ENCODE data around the gene CENPP. TPM values are rescaled to one million over a fixed set of nuclear protein-coding genes. Genes with fewer than 3 reads are reported as not detected.
"Not testable (repeated sequence)": the region's sequence is repeated elsewhere in the genome, so short reads cannot be mapped to it uniquely, and the experiment has no call there.

Gene CENPP
- total RNA-seq, 1 donor from 2014 or later, result 3.3 TPM

- ATAC-seq, result no peak
- intact Hi-C loops (cut with DNase I), result no loop called here
- no peak for DNase-seq (ENCODE audit: missing footprints)
These were observed 78.5 kb downstream of the CENPP start, which contains the start of gene OGN for GRCh38 chr9:92404042-92404836. Gene OGN, minus strand, starts transcription at chr9:92404578. Its CDS starts 1,171 bp downstream, at chr9:92403407.

DNA sequence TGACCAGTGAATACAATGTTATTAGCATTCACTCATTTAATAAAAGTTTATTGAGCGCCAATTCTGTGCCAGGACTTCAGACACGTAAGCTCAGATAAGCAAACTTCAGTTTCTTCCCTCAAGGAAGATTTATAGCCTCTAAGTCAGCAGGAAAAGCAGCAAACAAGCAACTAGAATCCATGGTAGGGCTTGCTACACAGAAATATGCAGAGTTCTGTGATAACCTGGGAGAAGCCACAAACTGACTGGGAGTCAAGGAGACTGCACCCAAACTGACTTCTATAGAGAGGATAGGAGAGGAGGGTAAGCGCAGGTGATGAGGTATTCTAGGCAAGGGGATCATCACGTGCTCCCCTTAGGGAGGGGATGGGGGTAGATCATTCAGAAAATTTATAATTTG lies 80.1 kb downstream of the CENPP start:
- intact Hi-C loops (cut with DNase I), result no loop called here
- no peak for DNase-seq (ENCODE audit: missing footprints)
- no peak for ATAC-seq

DNA sequence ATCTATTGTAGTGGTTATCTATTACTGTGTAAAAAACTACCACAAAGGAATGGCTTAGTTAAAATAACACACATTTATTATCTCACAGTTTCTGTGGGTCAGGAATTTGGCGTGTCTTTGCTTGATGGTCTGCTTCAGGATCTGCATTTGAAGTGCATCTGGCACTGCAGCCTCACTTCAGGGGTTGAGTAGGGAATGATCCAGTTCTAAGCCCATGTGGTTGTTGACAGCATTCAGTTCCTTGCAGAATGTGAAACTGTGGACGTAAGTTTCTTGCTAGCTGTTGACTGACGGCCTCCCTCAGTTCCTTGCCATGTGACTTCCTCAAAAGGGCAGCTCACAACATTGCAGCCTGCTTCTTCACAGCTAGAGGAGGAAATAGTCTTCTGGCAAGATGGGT lies 80.7 kb downstream of the CENPP start:
- intact Hi-C loops (cut with DNase I), result no loop called here
- ATAC-seq (peak; percentile 85), DNase-seq (ENCODE audit: missing footprints) (no peak)

DNA sequence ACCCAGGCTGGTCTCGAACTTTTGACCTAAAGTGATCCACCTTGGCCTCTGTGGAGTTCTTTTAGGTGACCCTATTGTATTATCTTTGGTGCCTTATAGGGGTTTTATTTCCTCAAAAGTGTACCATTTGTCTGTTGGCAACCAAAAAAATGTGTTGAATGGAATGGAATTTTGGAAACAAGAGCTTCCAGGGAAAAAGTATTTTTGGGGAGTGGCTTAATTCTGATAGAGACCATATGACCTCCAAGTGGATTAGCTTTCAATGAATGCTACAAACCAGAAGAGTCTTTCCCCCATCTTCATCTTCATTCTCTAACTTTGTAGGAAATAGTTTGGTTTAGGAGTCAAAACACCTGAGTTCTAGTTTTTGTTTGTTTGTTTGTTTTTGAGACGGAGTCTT lies 82.1 kb downstream of the CENPP start:
- ATAC-seq (no peak), DNase-seq (ENCODE audit: missing footprints) (no peak)
- intact Hi-C loops (cut with DNase I), result no loop called here

DNA sequence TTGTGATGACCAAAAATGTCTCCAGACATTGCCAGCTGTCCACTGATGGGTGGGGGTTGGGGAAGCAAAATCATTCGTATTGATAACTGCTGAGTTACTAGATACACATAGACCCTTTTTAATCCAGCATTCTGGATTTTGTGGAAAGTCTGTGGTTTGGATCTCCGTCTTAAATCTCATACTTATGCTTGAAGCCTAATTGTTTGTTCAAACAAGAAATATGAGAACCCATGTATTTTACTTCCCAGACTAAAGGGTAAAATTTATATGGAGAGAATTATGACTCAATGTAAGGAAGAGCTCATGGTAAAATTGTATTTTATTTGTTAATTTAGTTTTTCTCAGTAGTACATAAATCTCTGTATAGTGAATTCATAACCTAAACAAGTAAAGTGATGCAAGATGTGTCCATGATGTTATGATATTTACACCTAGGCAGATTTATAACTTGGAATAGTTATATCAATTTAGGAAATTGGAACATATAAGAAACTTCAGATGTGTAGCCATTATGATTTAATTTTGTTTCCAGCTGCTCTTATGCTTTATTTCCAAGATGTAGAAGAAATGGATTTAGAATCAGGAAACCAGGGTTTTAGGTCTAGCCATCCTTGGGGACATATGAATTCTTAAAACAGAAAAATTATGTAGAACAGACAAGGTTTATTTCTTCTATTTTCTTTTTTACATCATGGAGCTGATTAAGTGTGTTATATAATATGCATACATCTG lies 83.2 kb downstream of the CENPP start:
- intact Hi-C loops (cut with DNase I), result no loop called here
- ATAC-seq, result no peak
- no peak for DNase-seq (ENCODE audit: missing footprints)

DNA sequence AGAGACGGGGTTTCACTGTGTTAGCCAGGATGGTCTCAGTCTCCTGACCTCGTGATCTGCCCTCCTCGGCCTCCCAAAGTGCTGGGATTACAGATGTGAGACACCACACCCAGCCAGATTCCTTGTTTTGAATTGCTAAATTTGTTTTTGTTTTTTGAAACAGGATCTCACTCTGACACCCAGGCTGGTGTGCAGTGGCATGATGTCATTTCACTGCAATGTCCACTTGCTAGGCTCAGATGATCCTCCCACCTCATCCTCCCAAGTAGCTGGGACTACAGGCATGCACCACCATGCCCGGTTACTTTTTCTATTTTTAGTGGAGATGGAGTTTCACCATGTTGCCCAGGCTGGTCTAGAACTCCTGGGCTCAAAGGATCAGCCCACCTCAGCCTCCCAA lies 85.4 kb downstream of the CENPP start:
- DNase-seq (ENCODE audit: missing footprints), result not testable (repeated sequence)

GRCh38 chr9:92414566-92414965 lies 88.8 kb downstream of the CENPP start:
- intact Hi-C loops (cut with DNase I), result no loop called here
- DNase-seq (ENCODE audit: missing footprints) (no peak), ATAC-seq (no peak)

More for the DNA sequence above, 85.4 kb downstream of the CENPP start:
- ATAC-seq; intact Hi-C loops (cut with DNase I): not testable (repeated sequence)

DNA sequence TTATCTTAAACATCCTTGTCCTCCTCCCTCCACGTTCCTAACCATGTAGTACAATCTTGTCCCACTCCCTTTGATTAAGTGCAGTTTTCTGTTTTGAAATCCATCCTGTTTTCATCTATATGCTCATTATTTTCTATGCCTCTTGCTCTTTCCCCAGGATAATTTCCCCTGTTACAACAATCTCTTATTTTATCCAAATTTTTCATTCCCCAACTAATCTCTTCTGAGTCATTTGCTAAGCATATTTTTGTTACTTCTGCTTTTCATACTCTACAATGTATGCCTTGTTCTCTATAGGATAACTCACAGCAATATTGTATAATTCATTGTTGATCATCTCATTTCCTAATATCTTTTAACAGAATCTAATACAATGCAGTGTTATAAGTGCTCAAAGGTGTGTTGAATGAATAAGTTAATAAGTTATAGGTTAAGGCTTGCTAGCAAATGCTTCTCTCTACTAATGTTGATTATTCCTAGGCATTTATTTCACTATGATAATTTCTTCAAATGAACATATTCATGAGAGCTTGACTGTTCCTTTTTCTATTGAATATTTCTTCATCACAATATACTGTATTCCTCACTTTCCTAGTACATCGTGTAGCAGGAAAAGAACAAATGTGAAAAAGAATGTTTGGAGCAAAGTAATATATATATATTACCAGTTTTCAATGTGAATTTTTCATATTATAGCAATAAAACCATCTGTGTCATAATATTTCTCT lies 97.0 kb downstream of the CENPP start:
- no peak for DNase-seq (ENCODE audit: missing footprints)
- no peak for ATAC-seq
- intact Hi-C loops (cut with DNase I), result no loop called here

- intact Hi-C loops (cut with DNase I), result no loop called here
- ATAC-seq (no peak), DNase-seq (ENCODE audit: missing footprints) (no peak)
These were observed 97.9 kb downstream of the CENPP start for GRCh38 chr9:92423612-92424011.

DNA sequence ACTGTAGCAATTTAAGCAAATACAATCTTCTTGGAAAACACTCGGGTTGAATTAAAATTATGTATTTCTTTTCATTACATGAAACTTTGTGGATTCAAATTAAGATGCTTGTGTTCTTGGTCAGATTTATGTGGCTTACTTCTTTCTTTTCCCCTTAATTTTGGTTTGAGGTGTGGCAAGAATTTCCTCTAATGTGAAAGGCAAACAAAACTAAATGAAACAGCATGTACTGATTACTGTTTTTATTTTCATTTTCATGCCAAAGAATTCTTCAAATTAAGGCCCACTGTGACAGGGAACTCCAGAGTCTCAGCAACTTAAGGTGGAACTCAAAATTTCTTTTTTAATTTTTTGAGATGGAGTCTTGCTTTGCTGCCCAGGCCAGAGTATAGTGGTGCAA lies 98.6 kb downstream of the CENPP start, which contains the start of gene OMD:
OMD (minus strand) TSS at position 132 of the 400 bp plus-strand sequence. CDS start 6,913 bp downstream, outside the sequence.
- intact Hi-C loops (cut with DNase I), result no loop called here
- ATAC-seq, result peak; percentile 56

DNA sequence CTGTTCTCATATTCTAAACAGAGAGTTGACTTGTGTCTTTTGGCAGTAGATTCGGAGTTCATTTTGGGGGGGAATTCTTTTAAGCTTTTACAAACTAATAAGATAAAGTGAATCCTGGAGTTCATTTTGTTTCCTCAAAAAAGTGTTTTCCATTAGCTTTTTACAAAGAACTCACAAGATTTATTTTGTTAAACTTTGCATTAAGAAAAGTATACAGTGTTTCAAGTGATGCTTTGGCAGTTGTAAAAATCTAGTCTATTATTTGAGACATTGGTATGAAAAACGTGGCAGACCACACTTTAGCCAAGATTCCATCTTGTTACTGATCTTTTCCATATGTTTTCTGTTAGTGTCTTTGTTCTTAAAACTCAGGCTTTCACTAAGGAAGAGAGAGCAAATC lies 99.7 kb downstream of the CENPP start:
- ATAC-seq, result no peak
- intact Hi-C loops (cut with DNase I), result no loop called here

More for the DNA sequence above, 98.6 kb downstream of the CENPP start, which contains the start of gene OMD:
- no peak for DNase-seq (ENCODE audit: missing footprints)

DNA sequence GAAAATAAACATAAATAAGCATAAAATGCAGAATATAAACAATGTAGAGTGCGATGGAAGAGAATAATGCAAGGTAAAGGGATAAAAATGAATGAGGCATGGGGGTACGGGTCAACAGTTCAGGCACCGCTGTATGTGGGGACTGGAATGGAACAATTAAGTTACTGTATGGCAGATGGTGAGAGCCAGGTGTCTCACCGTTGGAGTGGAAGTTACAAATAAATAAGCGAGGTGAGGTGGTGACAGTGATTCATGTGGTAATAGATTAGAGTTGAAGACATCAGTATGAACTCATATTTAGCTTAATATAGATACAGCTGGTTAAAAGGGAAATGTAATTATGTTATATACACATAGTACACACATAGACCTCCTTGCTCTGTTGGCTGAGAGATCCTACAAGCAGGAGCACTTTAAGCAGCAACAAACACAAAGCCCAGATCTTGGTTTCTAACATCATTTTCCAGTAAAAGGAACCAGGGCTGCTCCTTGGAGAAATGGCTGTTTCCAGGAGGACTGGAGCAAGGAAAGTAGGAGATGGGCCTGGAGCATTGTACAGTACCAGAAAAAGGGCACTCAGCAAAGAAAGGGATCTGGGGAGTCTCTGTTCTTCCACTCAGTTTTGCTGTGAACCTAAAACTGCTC lies 100.9 kb downstream of the CENPP start:
- no peak for ATAC-seq
- intact Hi-C loops (cut with DNase I), result no loop called here
- DNase-seq (ENCODE audit: missing footprints), result no peak

More for the DNA sequence above, 99.7 kb downstream of the CENPP start:
- DNase-seq (ENCODE audit: missing footprints), result no peak

DNA sequence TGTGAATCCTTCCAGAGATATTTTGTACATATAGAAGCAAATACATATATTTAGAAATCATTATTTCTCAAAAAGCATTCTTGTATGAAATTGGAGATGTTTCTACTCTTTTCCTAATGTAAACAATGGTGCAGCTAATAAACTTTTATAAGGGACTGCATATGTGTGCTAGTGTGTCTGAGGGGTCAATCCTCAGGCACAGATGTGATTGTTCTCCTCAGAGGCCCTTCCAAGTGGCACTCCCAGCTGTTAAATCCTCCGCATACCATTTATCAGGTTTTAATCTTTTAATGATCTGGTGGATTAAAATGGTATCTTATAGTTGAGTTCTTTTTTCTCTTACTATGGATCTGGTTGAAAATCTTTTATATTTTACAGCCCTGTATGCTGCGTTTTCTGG lies 104.1 kb downstream of the CENPP start:
- no peak for DNase-seq (ENCODE audit: missing footprints)
- no peak for ATAC-seq
- intact Hi-C loops (cut with DNase I), result no loop called here

GRCh38 chr9:92432350-92432749 lies 106.6 kb downstream of the CENPP start:
- intact Hi-C loops (cut with DNase I), result no loop called here
- no peak for ATAC-seq
- DNase-seq (ENCODE audit: missing footprints), result no peak

GRCh38 chr9:92432972-92433548 lies 107.3 kb downstream of the CENPP start:
- ATAC-seq (no peak), DNase-seq (ENCODE audit: missing footprints) (no peak)
- intact Hi-C loops (cut with DNase I), result no loop called here

DNA sequence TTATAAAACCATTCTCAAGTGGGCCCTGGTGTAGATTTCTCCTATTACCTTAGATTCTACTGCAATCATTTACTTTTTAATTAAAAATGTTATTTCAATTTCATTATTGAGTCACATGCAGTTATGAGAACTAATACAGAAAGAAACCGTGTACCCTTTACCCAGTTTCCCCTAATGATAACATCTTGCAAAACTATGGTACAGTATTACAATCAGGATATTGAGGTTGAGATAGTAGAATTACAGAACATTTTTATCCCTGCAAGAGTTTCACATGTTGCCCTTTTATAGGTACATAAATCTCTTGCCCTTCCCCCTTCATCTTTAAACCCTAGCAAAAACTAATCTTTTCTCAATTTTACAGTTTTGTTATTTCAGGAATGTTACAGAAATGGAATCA lies 109.5 kb downstream of the CENPP start:
- DNase-seq (ENCODE audit: missing footprints), result no peak
- no peak for ATAC-seq
- intact Hi-C loops (cut with DNase I), result no loop called here

DNA sequence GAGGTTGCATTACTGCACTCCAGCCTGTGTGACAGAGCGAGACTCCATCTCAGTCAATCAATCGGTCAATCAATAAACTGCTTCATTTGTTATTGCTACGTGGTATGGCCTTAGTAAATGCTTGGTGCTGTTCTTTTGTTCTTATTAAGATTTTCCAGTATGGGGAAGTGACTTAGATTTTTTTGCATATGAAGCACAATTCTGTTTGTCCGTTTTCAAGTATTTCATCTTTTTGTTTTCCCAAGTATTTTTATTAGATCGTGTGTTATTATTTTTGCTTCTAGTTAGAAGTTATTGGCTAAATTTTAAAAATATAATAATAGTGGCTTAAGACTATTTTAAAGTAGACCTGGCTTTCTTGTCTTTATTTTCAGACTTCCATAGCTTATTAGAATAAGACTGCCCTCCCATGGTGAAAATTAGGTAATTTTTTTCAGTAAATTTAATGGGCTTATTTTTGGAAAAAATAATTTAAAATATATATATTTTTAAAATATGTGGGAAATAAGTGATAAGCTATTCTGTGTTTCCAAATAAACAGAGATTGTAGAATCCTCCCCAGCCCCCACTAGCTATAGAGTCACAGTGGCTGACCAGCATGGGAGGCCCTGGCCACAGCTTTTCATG lies 113.3 kb downstream of the CENPP start:
- ATAC-seq (no peak), DNase-seq (ENCODE audit: missing footprints) (no peak)
- intact Hi-C loops (cut with DNase I), result no loop called here
